ENCODE results near the gene SNAP29. TPM values are rescaled to one million over a fixed set of nuclear protein-coding genes. Genes with fewer than 3 reads are reported as not detected.

Gene SNAP29
- total and polyA plus RNA-seq, 3 donors from 2014 or later = 41.8 to 127 (median 47.7) TPM

GRCh38 chr22:20811971-20812660, 46.7 kb upstream of the SNAP29 start:
- peaks cover 3% of the 10 kb centered on the region for H3K36me3 ChIP-seq (ENCODE audit: low read depth, missing control alignments)
- TF ChIP-seq, protein P1, sequence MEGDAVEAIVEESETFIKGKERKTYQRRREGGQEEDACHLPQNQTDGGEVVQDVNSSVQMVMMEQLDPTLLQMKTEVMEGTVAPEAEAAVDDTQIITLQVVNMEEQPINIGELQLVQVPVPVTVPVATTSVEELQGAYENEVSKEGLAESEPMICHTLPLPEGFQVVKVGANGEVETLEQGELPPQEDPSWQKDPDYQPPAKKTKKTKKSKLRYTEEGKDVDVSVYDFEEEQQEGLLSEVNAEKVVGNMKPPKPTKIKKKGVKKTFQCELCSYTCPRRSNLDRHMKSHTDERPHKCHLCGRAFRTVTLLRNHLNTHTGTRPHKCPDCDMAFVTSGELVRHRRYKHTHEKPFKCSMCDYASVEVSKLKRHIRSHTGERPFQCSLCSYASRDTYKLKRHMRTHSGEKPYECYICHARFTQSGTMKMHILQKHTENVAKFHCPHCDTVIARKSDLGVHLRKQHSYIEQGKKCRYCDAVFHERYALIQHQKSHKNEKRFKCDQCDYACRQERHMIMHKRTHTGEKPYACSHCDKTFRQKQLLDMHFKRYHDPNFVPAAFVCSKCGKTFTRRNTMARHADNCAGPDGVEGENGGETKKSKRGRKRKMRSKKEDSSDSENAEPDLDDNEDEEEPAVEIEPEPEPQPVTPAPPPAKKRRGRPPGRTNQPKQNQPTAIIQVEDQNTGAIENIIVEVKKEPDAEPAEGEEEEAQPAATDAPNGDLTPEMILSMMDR (IDR thresholded peaks at IDR 0.05) = no peak
- no peak for TF ChIP-seq POLR2A (IDR thresholded peaks at IDR 0.05)
- H3K4me1 ChIP-seq = no peaks in the 10 kb centered on the region
- no peak overlapping the region for H3K4me3 ChIP-seq
- no peaks in the 10 kb centered on the region for H3K27me3 ChIP-seq
- H3K27ac ChIP-seq = no peak overlapping the region
- intact Hi-C loops (cut with DNase I; ENCODE audit: low total_unique reads) = no loop called here
- H3K9me3 ChIP-seq = no peaks in the 10 kb centered on the region
- 98 to 100% methylated on average over 5 of the region's 5 CpGs for WGBS, 2 donors
- no peak for DNase-seq

GRCh38 chr22:20813056-20813455, 45.8 kb upstream of the SNAP29 start:
- H3K4me3 ChIP-seq = no peak overlapping the region
- WGBS, 2 donors = 91 to 98% methylated on average over 4 of the region's 4 CpGs
- intact Hi-C loops (cut with DNase I; ENCODE audit: low total_unique reads) = no loop called here
- H3K4me1 ChIP-seq = no peaks in the 10 kb centered on the region
- H3K9me3 ChIP-seq = no peaks in the 10 kb centered on the region
- no peak for TF ChIP-seq POLR2A (IDR thresholded peaks at IDR 0.05)
- TF ChIP-seq, protein P1 (IDR thresholded peaks at IDR 0.05) = no peak
- H3K27me3 ChIP-seq = no peaks in the 10 kb centered on the region
- H3K27ac ChIP-seq = no peak overlapping the region
- DNase-seq = no peak
- H3K36me3 ChIP-seq (ENCODE audit: low read depth, missing control alignments) = peaks cover 3% of the 10 kb centered on the region

GRCh38 chr22:20814221-20814808, 44.5 kb upstream of the SNAP29 start:
- intact Hi-C loops (cut with DNase I; ENCODE audit: low total_unique reads) = no loop called here
- no peak overlapping the region for H3K27ac ChIP-seq
- H3K4me1 ChIP-seq = no peaks in the 10 kb centered on the region
- no peak overlapping the region for H3K4me3 ChIP-seq
- H3K9me3 ChIP-seq = no peaks in the 10 kb centered on the region
- DNase-seq = no peak
- no peaks in the 10 kb centered on the region for H3K27me3 ChIP-seq
- 93% methylated on average over 5 of the region's 5 CpGs for WGBS, 2 donors
- H3K36me3 ChIP-seq (ENCODE audit: low read depth, missing control alignments) = peaks cover 3% of the 10 kb centered on the region
- no peak for TF ChIP-seq POLR2A (IDR thresholded peaks at IDR 0.05)
- TF ChIP-seq, protein P1 (IDR thresholded peaks at IDR 0.05) = no peak

DNA sequence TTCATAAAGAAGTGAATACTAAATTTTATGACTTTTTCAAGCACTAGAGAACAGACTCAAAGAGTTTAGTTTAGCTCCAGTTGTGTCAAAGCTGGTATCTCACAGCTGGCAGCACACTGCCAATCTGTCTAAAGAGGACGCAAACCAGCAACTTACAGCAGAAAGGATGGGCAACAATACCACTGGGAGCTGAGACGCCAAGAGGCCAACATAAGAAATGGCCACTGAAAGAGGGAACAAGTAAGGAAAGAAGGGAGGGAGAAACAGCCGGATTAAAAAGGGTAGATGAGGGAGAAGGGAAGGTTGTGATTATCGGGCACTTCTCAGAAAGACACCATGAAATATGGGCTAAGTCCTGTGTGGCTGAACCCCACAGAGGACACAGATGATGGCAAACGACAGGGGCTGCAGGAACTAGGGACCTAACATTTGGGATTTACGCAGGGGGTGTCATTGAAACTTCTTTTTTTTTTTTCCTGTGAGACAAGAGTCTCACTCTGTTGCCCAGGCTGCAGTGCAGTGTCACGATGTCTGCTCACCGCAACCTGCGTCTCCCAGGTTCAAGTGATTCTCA, 43.2 kb upstream of the SNAP29 start:
- no peak for TF ChIP-seq POLR2A (IDR thresholded peaks at IDR 0.05)
- TF ChIP-seq, protein P1 (IDR thresholded peaks at IDR 0.05) = no peak
- intact Hi-C loops (cut with DNase I; ENCODE audit: low total_unique reads) = no loop called here
- 94 to 97% methylated on average over 9 of the region's 9 CpGs for WGBS, 2 donors
- Histone ChIP-seq H3K4me1 (no peaks in the 10 kb centered on the region), H3K9me3 (no peaks in the 10 kb centered on the region), H3K36me3 (ENCODE audit: low read depth, missing control alignments) (no peaks in the 10 kb centered on the region), H3K4me3 (no peak overlapping the region), H3K27me3 (no peaks in the 10 kb centered on the region), H3K27ac (no peak overlapping the region)
- DNase-seq = no peak

Data from testis (tissue), 3 donors.